ENCODE data around the gene DCST1.

DNA sequence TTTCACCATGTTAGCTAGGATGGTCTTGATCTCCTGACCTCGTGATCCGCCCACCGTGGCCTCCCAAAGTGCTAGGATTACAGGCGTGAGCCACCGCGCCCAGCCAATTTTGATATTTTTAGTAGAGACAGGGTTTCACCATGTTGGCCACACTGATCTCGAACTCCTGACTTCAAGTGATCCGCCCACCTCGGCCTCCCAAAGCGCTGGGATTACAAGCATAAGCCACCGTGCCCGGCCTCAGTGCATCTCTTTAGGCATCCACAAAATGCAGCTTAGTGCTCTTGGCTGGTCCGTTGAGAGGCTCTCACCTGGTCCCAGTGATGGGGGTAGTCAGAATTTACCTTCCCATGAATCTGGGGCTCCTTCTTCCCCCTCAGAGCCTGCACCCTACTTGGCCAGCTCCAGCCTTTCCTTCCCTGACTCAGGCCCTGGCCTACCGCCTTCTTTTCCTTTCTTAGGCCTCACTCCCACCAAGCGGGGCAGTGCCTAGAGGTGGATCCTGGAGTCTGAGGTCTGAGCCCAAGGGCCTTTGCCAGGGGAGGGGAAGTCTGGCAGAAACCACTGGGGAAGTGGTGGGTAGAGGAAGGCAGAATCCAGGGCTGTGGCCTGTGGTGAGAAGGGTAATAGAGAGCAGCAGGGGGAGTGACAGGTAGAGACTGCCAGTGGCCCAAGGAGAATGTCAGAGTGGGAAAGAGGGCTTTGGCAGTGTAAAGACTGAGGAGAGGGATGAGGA lies 36.5 kb upstream of the DCST1 start:
- TF ChIP-seq POLR2A (IDR thresholded peaks at IDR 0.05; ENCODE audit: low read depth, low read length), result no peak
- TF ChIP-seq TAF1 (IDR thresholded peaks at IDR 0.05; ENCODE audit: low read depth, low read length), result no peak
- no peak for TF ChIP-seq POLR2AphosphoS5 (IDR thresholded peaks at IDR 0.05; ENCODE audit: low read depth, low read length)
- no peak for TF ChIP-seq PAX5 (IDR thresholded peaks at IDR 0.05; ENCODE audit: insufficient read depth, low read length, severe bottlenecking)
- 0 out of 2 replicates have a peak, but pooled peaks have one; percentile 3 for TF ChIP-seq SPI1 (IDR thresholded peaks at IDR 0.05; ENCODE audit: low read depth, low read length)
- TF ChIP-seq POU2F2 (IDR thresholded peaks at IDR 0.05; ENCODE audit: low read depth, low read length), result no peak

Measured in GM12891 (cell line).